ENCODE data around the gene ERBB3. TPM values are rescaled to one million over a fixed set of nuclear protein-coding genes. Genes with fewer than 3 reads are reported as not detected.
"Not testable (repeated sequence)": the region's sequence is repeated elsewhere in the genome, so short reads cannot be mapped to it uniquely, and the experiment has no call there.

The ERBB3 gene
- total RNA-seq, 1 experiment from 2014 or later: 3.0 TPM

GRCh38 chr12:56114084-56114483 is 34.1 kb downstream of the ERBB3 start:
- no peak for DNase-seq (ENCODE audit: low read depth)

GRCh38 chr12:56115329-56115728 is 35.4 kb downstream of the ERBB3 start:
- peak; percentile 44 for DNase-seq (ENCODE audit: low read depth)

GRCh38 chr12:56116267-56117081 is 36.5 kb downstream of the ERBB3 start, which contains the start of gene RPL41:
Gene RPL41, plus strand, starts transcription at chr12:56116633.
- peak; percentile 90 for DNase-seq (ENCODE audit: low read depth)

GRCh38 chr12:56117082-56117706 is 37.2 kb downstream of the ERBB3 start:
- not testable (repeated sequence) for DNase-seq (ENCODE audit: low read depth)

- DNase-seq (ENCODE audit: low read depth): peak; percentile 98
Measured at GRCh38 chr12:56117778-56118687, 38.1 kb downstream of the ERBB3 start, which contains the start of gene ZC3H10. Gene ZC3H10, plus strand, starts transcription at chr12:56118266. Its CDS starts 2,297 bp downstream, at chr12:56120563.

- no peak for DNase-seq (ENCODE audit: low read depth)
Measured at GRCh38 chr12:56118688-56119357, 38.9 kb downstream of the ERBB3 start.

GRCh38 chr12:56119361-56119796 is 39.4 kb downstream of the ERBB3 start:
- DNase-seq (ENCODE audit: low read depth): peak; percentile 83

GRCh38 chr12:56120158-56120846 is 40.3 kb downstream of the ERBB3 start:
- DNase-seq (ENCODE audit: low read depth): no peak

- no peak for DNase-seq (ENCODE audit: low read depth)
Measured at GRCh38 chr12:56121204-56121870, 41.4 kb downstream of the ERBB3 start.

- no peak for DNase-seq (ENCODE audit: low read depth)
Measured at GRCh38 chr12:56122637-56123036, 42.7 kb downstream of the ERBB3 start.

GRCh38 chr12:56124133-56124532 is 44.2 kb downstream of the ERBB3 start:
- DNase-seq (ENCODE audit: low read depth): no peak

- no peak for DNase-seq (ENCODE audit: low read depth)
Measured at GRCh38 chr12:56126732-56127239, 46.8 kb downstream of the ERBB3 start.

- no peak for DNase-seq (ENCODE audit: low read depth)
Measured at GRCh38 chr12:56127485-56127887, 47.5 kb downstream of the ERBB3 start.

GRCh38 chr12:56127888-56128669 is 48.1 kb downstream of the ERBB3 start, which contains the start of gene ESYT1:
Gene ESYT1, plus strand, starts transcription at chr12:56128267. Its CDS starts 53 bp downstream, at chr12:56128320.
- DNase-seq (ENCODE audit: low read depth): peak; percentile 99

GRCh38 chr12:56128670-56129205 is 48.8 kb downstream of the ERBB3 start:
- peak; percentile 20 for DNase-seq (ENCODE audit: low read depth)

GRCh38 chr12:56129206-56129941 is 49.4 kb downstream of the ERBB3 start:
- peak; percentile 74 for DNase-seq (ENCODE audit: low read depth)

GRCh38 chr12:56129942-56130495 is 50.1 kb downstream of the ERBB3 start:
- no peak for DNase-seq (ENCODE audit: low read depth)

- no peak for DNase-seq (ENCODE audit: low read depth)
Measured at GRCh38 chr12:56130876-56131275, 50.9 kb downstream of the ERBB3 start.
